Transverse colon (tissue), 4 donors: ENCODE measurements around the gene ELAVL1.

Experiments
- POLR2A ChIP-seq: fragments of 450-650 bp; IDR thresholded peaks from one replicate; pipeline ENCODE4 v1.6.1; 2016; ENCODE audit warnings: antibody characterized with exemption, mild to moderate bottlenecking, moderate library complexity
- POLR2AphosphoS5 ChIP-seq, 3 donors: sonication (generic); formaldehyde crosslinking; IDR thresholded peaks; one replicate each; pipeline ENCODE4 v1.6.1; 2016; ENCODE audit warnings: antibody characterized with exemption in 3 of 3
- TF ChIP-seq, protein P1 (sequence below), 5 experiments: fragments of 200-600 bp in 3 of 5; fragments of 450-650 bp in 2 of 5; sonication (generic) in 3 of 5; IDR thresholded peaks; 1 replicate in 2 of 5; 2 replicates in 3 of 5; pipeline ENCODE4 v1.5.1; 2016 to 2017; ENCODE audit warnings: antibody characterized with exemption in 5 of 5, inconsistent platforms in 3 of 5, mild to moderate bottlenecking in 2 of 5, moderate library complexity in 1 of 5

DNA sequence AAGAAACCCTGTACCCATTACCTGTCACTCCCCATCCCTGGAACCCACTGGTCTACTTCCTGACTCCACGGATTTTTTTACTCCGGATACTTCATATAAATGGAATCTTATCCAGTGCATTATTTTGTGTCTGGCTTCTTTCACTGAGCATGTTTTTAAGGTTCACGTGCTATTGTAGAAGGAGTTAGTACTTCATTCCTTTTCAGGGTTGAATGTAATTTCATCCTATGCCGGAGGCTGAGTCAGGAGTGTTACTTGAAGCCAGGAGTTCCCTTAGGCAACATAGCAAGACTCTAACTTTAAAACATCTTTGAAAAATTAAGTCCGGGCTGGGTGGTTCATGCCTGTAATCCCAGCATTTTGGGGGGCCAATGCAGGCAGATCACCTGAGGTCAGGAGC lies 17.9 kb upstream of the ELAVL1 start:
- TF ChIP-seq, protein P1, sequence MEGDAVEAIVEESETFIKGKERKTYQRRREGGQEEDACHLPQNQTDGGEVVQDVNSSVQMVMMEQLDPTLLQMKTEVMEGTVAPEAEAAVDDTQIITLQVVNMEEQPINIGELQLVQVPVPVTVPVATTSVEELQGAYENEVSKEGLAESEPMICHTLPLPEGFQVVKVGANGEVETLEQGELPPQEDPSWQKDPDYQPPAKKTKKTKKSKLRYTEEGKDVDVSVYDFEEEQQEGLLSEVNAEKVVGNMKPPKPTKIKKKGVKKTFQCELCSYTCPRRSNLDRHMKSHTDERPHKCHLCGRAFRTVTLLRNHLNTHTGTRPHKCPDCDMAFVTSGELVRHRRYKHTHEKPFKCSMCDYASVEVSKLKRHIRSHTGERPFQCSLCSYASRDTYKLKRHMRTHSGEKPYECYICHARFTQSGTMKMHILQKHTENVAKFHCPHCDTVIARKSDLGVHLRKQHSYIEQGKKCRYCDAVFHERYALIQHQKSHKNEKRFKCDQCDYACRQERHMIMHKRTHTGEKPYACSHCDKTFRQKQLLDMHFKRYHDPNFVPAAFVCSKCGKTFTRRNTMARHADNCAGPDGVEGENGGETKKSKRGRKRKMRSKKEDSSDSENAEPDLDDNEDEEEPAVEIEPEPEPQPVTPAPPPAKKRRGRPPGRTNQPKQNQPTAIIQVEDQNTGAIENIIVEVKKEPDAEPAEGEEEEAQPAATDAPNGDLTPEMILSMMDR (IDR thresholded peaks at IDR 0.05), result no peak
- TF ChIP-seq POLR2AphosphoS5 (IDR thresholded peaks at IDR 0.05) (no peak), POLR2A (no peak)
